IMR-90 (cell line): ENCODE measurements around the gene IL36B. TPM values are rescaled to one million over a fixed set of nuclear protein-coding genes. Genes with fewer than 3 reads are reported as not detected.

Source experiments
- ATAC-seq: fragments of 200-7000 bp; cut with Tn5 transposase; 2 replicates; pipeline ENCODE4 v1.9.1; 2020; ENCODE audit warnings: low read depth, mild to moderate bottlenecking, moderate library complexity
- BruUV-seq: library from RNA; stranded (reverse); fragments of 400-500 nt; replicated peaks from 2 replicates; lab custom pipeline; 2021; lab: Mats Ljungman, UMichigan
- CTCF ChIA-PET: fragments of 300-600 bp; formaldehyde crosslinking; extraction: SDS; loops from one replicate; lab custom pipeline; 2021; ENCODE audit warnings: antibody characterized with exemption; lab: Yijun Ruan, JAX
- POLR2A ChIA-PET: fragments of 300-600 bp; sonication (Branson Sonifier 250); formaldehyde crosslinking; loops from one replicate; lab custom pipeline; 2022; ENCODE audit warnings: antibody characterized with exemption; ENCODE audit not compliant: unreplicated experiment; lab: Charles Lee
- DNase-seq: peaks from one replicate; pipeline ENCODE4 v3.0.0; 2013
- H2AFZ ChIP-seq: replicated peaks from 2 replicates; pipeline ENCODE3; 2013; ENCODE audit warnings: low read length, mild to moderate bottlenecking; ENCODE audit not compliant: poor library complexity
- H2AK5ac ChIP-seq: 2 replicates; pipeline ENCODE4 v1.6.1; 2013; ENCODE audit warnings: low read depth, low read length, inconsistent platforms
- H2AK9ac ChIP-seq: replicated peaks from 2 replicates; pipeline ENCODE3; 2013; ENCODE audit warnings: mild to moderate bottlenecking, low read depth, low read length, moderate library complexity; ENCODE audit not compliant: poor library complexity
- H2BK120ac ChIP-seq: 2 replicates; pipeline ENCODE4 v1.6.1; 2013; ENCODE audit warnings: low read depth, low read length, inconsistent platforms
- H2BK15ac ChIP-seq: 3 replicates; pipeline ENCODE4 v1.6.1; 2013; ENCODE audit warnings: low read depth, low read length, inconsistent platforms
- H2BK20ac ChIP-seq: 2 replicates; pipeline ENCODE4 v1.6.1; 2013; ENCODE audit warnings: low read depth, mild to moderate bottlenecking, inconsistent platforms, low read length, moderate library complexity
- H2BK5ac ChIP-seq: 2 replicates; pipeline ENCODE4 v1.6.1; 2013; ENCODE audit warnings: mild to moderate bottlenecking, low read depth, low read length, inconsistent platforms; ENCODE audit not compliant: poor library complexity, severe bottlenecking
- H3K14ac ChIP-seq: replicated peaks from 2 replicates; pipeline ENCODE4 v1.6.1; 2013; ENCODE audit warnings: low read depth, low read length, inconsistent platforms
- H3K18ac ChIP-seq: 2 replicates; pipeline ENCODE4 v1.6.1; 2013; ENCODE audit warnings: low read depth, low read length, control low read depth
- H3K23ac ChIP-seq: 2 replicates; pipeline ENCODE4 v1.6.1; 2013; ENCODE audit warnings: low read depth, low read length, inconsistent platforms
- H3K27ac ChIP-seq: 2 replicates; pipeline ENCODE4 v1.5.1; 2013; ENCODE audit warnings: mild to moderate bottlenecking, control low read depth, low read length; ENCODE audit not compliant: insufficient read depth
- H3K27me3 ChIP-seq: 2 replicates; pipeline ENCODE4 v1.6.1; 2013; ENCODE audit warnings: low read length; ENCODE audit not compliant: control insufficient read depth, insufficient read depth
- H3K36me3 ChIP-seq: 2 replicates; pipeline ENCODE4 v1.6.1; 2013; ENCODE audit warnings: low read length, mixed read lengths; ENCODE audit not compliant: control insufficient read depth, insufficient read depth
- H3K4ac ChIP-seq: 2 replicates; pipeline ENCODE4 v1.6.1; 2013; ENCODE audit warnings: low read depth, low read length, inconsistent platforms
- H3K4me1 ChIP-seq: 2 replicates; pipeline ENCODE4 v1.6.1; 2013; ENCODE audit warnings: low read length, mixed read lengths; ENCODE audit not compliant: control insufficient read depth, insufficient read depth
- H3K4me2 ChIP-seq: 2 replicates; pipeline ENCODE4 v1.6.1; 2013; ENCODE audit warnings: low read depth, mild to moderate bottlenecking, control low read depth, low read length, moderate library complexity
- H3K4me3 ChIP-seq: 2 replicates; pipeline ENCODE4 v1.5.1; 2013; ENCODE audit warnings: low read depth, mild to moderate bottlenecking, control low read depth, low read length, moderate library complexity; ENCODE audit not compliant: insufficient read depth
- H3K56ac ChIP-seq: 2 replicates; pipeline ENCODE4 v1.6.1; 2013; ENCODE audit warnings: low read length, inconsistent platforms; ENCODE audit not compliant: insufficient read depth; ENCODE audit errors: extremely low read depth
- H3K79me1 ChIP-seq, 2 experiments: 2 replicates each; pipeline ENCODE4 v1.6.1; 2013; ENCODE audit warnings: low read length in 2 of 2, inconsistent platforms in 1 of 2, low read depth in 1 of 2
- H3K9ac ChIP-seq: 2 replicates; pipeline ENCODE4 v1.6.1; 2013; ENCODE audit warnings: low read depth, low read length, control low read depth
- H3K9me1 ChIP-seq: 2 replicates; pipeline ENCODE4 v1.6.1; 2013; ENCODE audit warnings: low read length, inconsistent platforms; ENCODE audit not compliant: insufficient read depth
- H3K9me3 ChIP-seq: 2 replicates; pipeline ENCODE4 v1.6.1; 2013; ENCODE audit warnings: low read length; ENCODE audit not compliant: control insufficient read depth, insufficient read depth
- H4K20me1 ChIP-seq: 2 replicates; pipeline ENCODE4 v1.6.1; 2013; ENCODE audit warnings: low read length, inconsistent platforms; ENCODE audit not compliant: insufficient read depth
- H4K5ac ChIP-seq: 2 replicates; pipeline ENCODE4 v1.6.1; 2013; ENCODE audit warnings: mild to moderate bottlenecking, low read depth, low read length, control low read depth
- H4K8ac ChIP-seq, 2 experiments: 2 replicates each; pipeline ENCODE4 v1.6.1; 2013; ENCODE audit warnings: low read depth in 2 of 2, low read length in 2 of 2, control low read depth in 1 of 2, inconsistent platforms in 1 of 2
- H4K91ac ChIP-seq: 2 replicates; pipeline ENCODE4 v1.6.1; 2013; ENCODE audit warnings: low read depth, low read length, inconsistent platforms; ENCODE audit not compliant: insufficient read depth
- BHLHE40 ChIP-seq: fragments of 150-350 bp; IDR thresholded peaks from 2 replicates; pipeline ENCODE4 v1.6.1; 2016; ENCODE audit warnings: mild to moderate bottlenecking, low read depth, low read length
- CEBPB ChIP-seq: IDR thresholded peaks from 2 replicates; pipeline ENCODE4 v1.6.1; 2012; ENCODE audit warnings: low read depth, low read length, improper control_type of control experiment
- CHD1 ChIP-seq: IDR thresholded peaks from 2 replicates; pipeline ENCODE4 v1.6.1; 2012; ENCODE audit warnings: low read depth, low read length, improper control_type of control experiment
- CTCF ChIP-seq: conservative IDR thresholded peaks from 2 replicates; pipeline ENCODE4 v1.5.1; 2012; ENCODE audit warnings: mild to moderate bottlenecking, low read depth, low read length, improper control_type of control experiment
- ELK1 ChIP-seq: fragments of 150-350 bp; IDR thresholded peaks from 2 replicates; pipeline ENCODE4 v1.6.1; 2016; ENCODE audit warnings: low read depth, mild to moderate bottlenecking, low read length, moderate library complexity, borderline replicate concordance
- FOS ChIP-seq: fragments of 150-350 bp; IDR thresholded peaks from 2 replicates; pipeline ENCODE4 v1.6.1; 2016; ENCODE audit warnings: low read depth, low read length
- MAFK ChIP-seq: IDR thresholded peaks from 2 replicates; pipeline ENCODE4 v1.6.1; 2012; ENCODE audit warnings: low read depth, low read length, improper control_type of control experiment
- MAZ ChIP-seq: IDR thresholded peaks from 2 replicates; pipeline ENCODE4 v1.6.1; 2012; ENCODE audit warnings: low read depth, mild to moderate bottlenecking, low read length, improper control_type of control experiment, moderate library complexity, borderline replicate concordance
- MXI1 ChIP-seq: IDR thresholded peaks from 2 replicates; pipeline ENCODE4 v1.6.1; 2012; ENCODE audit warnings: low read depth, mild to moderate bottlenecking, low read length, moderate library complexity, borderline replicate concordance
- NFE2L2 ChIP-seq: fragments of 150-350 bp; IDR thresholded peaks from 2 replicates; pipeline ENCODE4 v1.6.1; 2016; ENCODE audit warnings: low read depth, mild to moderate bottlenecking, low read length
- POLR2A ChIP-seq: IDR thresholded peaks from 2 replicates; pipeline ENCODE4 v1.6.1; 2012; ENCODE audit warnings: mild to moderate bottlenecking, low read depth, low read length
- RAD21 ChIP-seq: IDR thresholded peaks from 2 replicates; pipeline ENCODE4 v1.6.1; 2012; ENCODE audit warnings: low read length, improper control_type of control experiment
- RCOR1 ChIP-seq: IDR thresholded peaks from 2 replicates; pipeline ENCODE4 v1.6.1; 2012; ENCODE audit warnings: mild to moderate bottlenecking, low read length, improper control_type of control experiment; ENCODE audit not compliant: insufficient replicate concordance
- RFX5 ChIP-seq: IDR thresholded peaks from 2 replicates; pipeline ENCODE4 v1.8.0; 2012; ENCODE audit warnings: low read depth, mild to moderate bottlenecking, low read length, moderate library complexity
- SMC3 ChIP-seq: fragments of 150-350 bp; IDR thresholded peaks from 2 replicates; pipeline ENCODE4 v1.6.1; 2016; ENCODE audit warnings: low read depth, mild to moderate bottlenecking, antibody characterized with exemption, low read length, moderate library complexity
- USF2 ChIP-seq: fragments of 150-350 bp; IDR thresholded peaks from 2 replicates; pipeline ENCODE4 v1.6.1; 2017; ENCODE audit warnings: mild to moderate bottlenecking, antibody characterized with exemption, low read length, low read depth
- WGBS, 2 experiments: methylation state at CpG; one replicate each; pipeline versions ENCODE4 v1.1.5 to v1.1.7; 2013; ENCODE audit warnings: missing lambda C conversion rate in 2 of 2; ENCODE audit not compliant: insufficient read length in 1 of 2; ENCODE audit errors: extremely low coverage in 2 of 2; 5-methylcytosine and 5-hydroxymethylcytosine counted together
- dilution Hi-C: fragments of 300-500 bp; cut with HindIII; formaldehyde crosslinking; loops from one replicate; pipeline ENCODE4 v1.14.3; 2018; ENCODE audit warnings: low sequenced_read_pairs; ENCODE audit not compliant: unreplicated experiment
- in situ Hi-C: fragments of 300-500 bp; cut with MboI; formaldehyde crosslinking; loops from 3 replicates; pipeline ENCODE4 v1.14.3; 2019; ENCODE audit warnings: low sequenced_read_pairs, inconsistent platforms, mixed read lengths
- intact Hi-C: fragments of 100-400 bp; cut with micrococcal nuclease; formaldehyde crosslinking; loops from 2 replicates; pipeline ENCODE4 v1.10.0; 2022
- polyA plus RNA-seq, 3 experiments: library from polyadenylated mRNA; depleted of rRNA; stranded (reverse); fragments of >200 nt; gene quantifications; 2 replicates each; pipeline ENCODE4 v1.2.3, GENCODE V29; 2012; ENCODE audit warnings: low replicate concordance in 1 of 3
- total RNA-seq: library from RNA; depleted of rRNA; stranded (reverse); fragments of >200 nt; gene quantifications from 2 replicates; pipeline ENCODE4 v1.2.3, GENCODE V29; 2012

Gene IL36B
- total and polyA plus RNA-seq, 2 of the 4 experiments (the other 2 are of a cell fraction), result not detected

GRCh38 chr2:113025737-113026136 lies 26.9 kb downstream of the IL36B start:
- H3K56ac ChIP-seq, result no peak overlapping the region

More at GRCh38 chr2:113025737-113026136, 26.9 kb downstream of the IL36B start:
- Histone ChIP-seq H3K4me2 (no peak overlapping the region), H3K9ac (no peak overlapping the region), H3K4me3 (no peak overlapping the region), H3K18ac (no peak overlapping the region), H3K14ac (no peak overlapping the region), H3K36me3 (no peaks in the 10 kb centered on the region), H4K91ac (no peak overlapping the region), H4K8ac (no peak overlapping the region), H3K23ac (no peak overlapping the region), H2BK20ac (no peak overlapping the region), H2BK5ac (no peak overlapping the region), H3K27ac (no peak overlapping the region), H3K9me1 (no peaks in the 10 kb centered on the region), H2AK9ac (no peak overlapping the region), H3K4me1 (no peaks in the 10 kb centered on the region), H2BK15ac (no peak overlapping the region), H3K79me1 (no peaks in the 10 kb centered on the region), H2BK120ac (no peak overlapping the region), H2AFZ (no peak overlapping the region), H2AK5ac (no peak overlapping the region), H4K5ac (no peak overlapping the region), H4K20me1 (no peaks in the 10 kb centered on the region), H3K27me3 (peaks cover 2% of the 10 kb centered on the region; the same call in 1 of the 2 replicates), H3K9me3 (no peaks in the 10 kb centered on the region), H3K4ac (no peak overlapping the region)
- WGBS, 2 experiments, result 10% methylated on average over 1 of the region's 2 CpGs; no CpG with 5 or more reads in 1 of the 2 experiments
- TF ChIP-seq MXI1, result no peak
- TF ChIP-seq RFX5, result no peak
- TF ChIP-seq NFE2L2, result no peak
- no peak for TF ChIP-seq POLR2A
- no peak for TF ChIP-seq FOS
- TF ChIP-seq USF2, result no peak
- TF ChIP-seq SMC3, result no peak
- no peak for TF ChIP-seq RAD21
- no peak for TF ChIP-seq CTCF
- TF ChIP-seq CHD1, result no peak
- no peak for TF ChIP-seq ELK1
- TF ChIP-seq MAFK, result no peak
- TF ChIP-seq CEBPB, result no peak
- TF ChIP-seq BHLHE40, result no peak
- no peak for TF ChIP-seq RCOR1
- TF ChIP-seq MAZ, result no peak
- ATAC-seq, result no peak
- intact Hi-C loops, result no loop called here
- BruUV-seq, result no TSS peak
- in situ Hi-C loops, result no loop called here
- CTCF ChIA-PET, result no interaction called here
- POLR2A ChIA-PET, result no interaction called here
- dilution Hi-C loops, result no loop called here
- DNase-seq, result no peak
